Stomach smooth muscle (tissue), 2 donors: ENCODE results near the gene UBAP2L.
A peak's percentile ranks its signal among the peaks of the same experiment; 100 is the strongest.

Source experiments
- H3K27ac ChIP-seq: one replicate; pipeline ENCODE4 v1.7.0; 2013; ENCODE audit warnings: mild to moderate bottlenecking, low read length, inconsistent platforms
- H3K27me3 ChIP-seq, 2 donors: one replicate each; pipeline ENCODE4 v1.7.0; 2013; ENCODE audit warnings: low read length in 2 of 2; ENCODE audit not compliant: insufficient read depth in 2 of 2, control insufficient read depth in 1 of 2
- H3K36me3 ChIP-seq, 2 donors: one replicate each; pipeline ENCODE4 v1.7.0; 2013; ENCODE audit warnings: low read length in 2 of 2; ENCODE audit not compliant: control insufficient read depth in 2 of 2, insufficient read depth in 2 of 2
- H3K4me1 ChIP-seq: one replicate; pipeline ENCODE4 v1.7.0; 2013; ENCODE audit warnings: low read length; ENCODE audit not compliant: control insufficient read depth, insufficient read depth
- H3K4me3 ChIP-seq, 2 donors: one replicate each; pipeline ENCODE4 v1.7.0; 2013; ENCODE audit warnings: low read length in 2 of 2
- H3K9ac ChIP-seq, 2 donors: one replicate each; pipeline ENCODE4 v1.7.0; 2013; ENCODE audit warnings: low read length in 2 of 2, mild to moderate bottlenecking in 1 of 2
- H3K9me3 ChIP-seq, 2 donors: one replicate each; pipeline ENCODE4 v1.7.0; 2013; ENCODE audit warnings: low read length in 2 of 2; ENCODE audit not compliant: control insufficient read depth in 2 of 2
- donor health status: healthy.
- donor health status: Pancreatic carcinoma.

UBAP2L gene

GRCh38 chr1:154182344-154183045 is 38.3 kb upstream of the UBAP2L start:
- Histone ChIP-seq H3K27me3 (no peaks in the 10 kb centered on the region), H3K4me1 (peaks cover 42% of the 10 kb centered on the region), H3K9ac (peak overlapping the region; percentile 87 to 89), H3K4me3 (peak overlapping the region; percentile 95), H3K36me3 (peaks cover 0 to 2% of the 10 kb centered on the region in 2 donors), H3K9me3 (no peaks in the 10 kb centered on the region), H3K27ac (peak overlapping the region; percentile 86)

- no peaks in the 10 kb centered on the region for H3K27me3 ChIP-seq
- peaks cover 0 to 2% of the 10 kb centered on the region in 2 donors for H3K36me3 ChIP-seq
- peak overlapping the region; percentile 95 for H3K4me3 ChIP-seq
- peak overlapping the region; percentile 87 to 89 for H3K9ac ChIP-seq
- H3K27ac ChIP-seq: peak overlapping the region; percentile 86
- H3K9me3 ChIP-seq: no peaks in the 10 kb centered on the region
- H3K4me1 ChIP-seq: peaks cover 40% of the 10 kb centered on the region
Measured at GRCh38 chr1:154183046-154183915, 37.5 kb upstream of the UBAP2L start.

GRCh38 chr1:154186177-154186576 is 34.6 kb upstream of the UBAP2L start:
- no peak overlapping the region for H3K27ac ChIP-seq
- no peak overlapping the region for H3K9ac ChIP-seq
- H3K36me3 ChIP-seq: no peaks in the 10 kb centered on the region
- H3K4me1 ChIP-seq: peaks cover 18% of the 10 kb centered on the region
- H3K9me3 ChIP-seq: no peaks in the 10 kb centered on the region
- no peak overlapping the region for H3K4me3 ChIP-seq
- H3K27me3 ChIP-seq: peaks cover 0 to under 1% of the 10 kb centered on the region in 2 donors

- H3K27me3 ChIP-seq: peaks cover 0 to 8% of the 10 kb centered on the region in 2 donors
- no peak overlapping the region for H3K4me3 ChIP-seq
- H3K27ac ChIP-seq: no peak overlapping the region
- peaks cover 11% of the 10 kb centered on the region for H3K4me1 ChIP-seq
- H3K36me3 ChIP-seq: no peaks in the 10 kb centered on the region
- H3K9me3 ChIP-seq: no peaks in the 10 kb centered on the region
- H3K9ac ChIP-seq: no peak overlapping the region
Measured at GRCh38 chr1:154186852-154187501, 33.8 kb upstream of the UBAP2L start.

- no peak overlapping the region for H3K9ac ChIP-seq
- H3K27ac ChIP-seq: no peak overlapping the region
- H3K4me3 ChIP-seq: no peak overlapping the region
Measured at GRCh38 chr1:154190550-154190949, 30.2 kb upstream of the UBAP2L start.

GRCh38 chr1:154191990-154192461 is 28.7 kb upstream of the UBAP2L start, which contains the start of gene TPM3:
TSS of gene TPM3 (minus strand) at chr1:154192100. CDS start at chr1:154192018, 82 bp downstream.
- H3K9ac ChIP-seq: no peak within 1 kb of the TSS
- H3K4me1 ChIP-seq: no peaks in the 10 kb centered on the region
- no peak within 1 kb of the TSS for H3K27ac ChIP-seq
- no peaks in the 10 kb centered on the region for H3K9me3 ChIP-seq
- peaks cover 5 to 10% of the 10 kb centered on the region in 2 donors for H3K27me3 ChIP-seq
- H3K4me3 ChIP-seq: no peak within 1 kb of the TSS
- no peaks in the 10 kb centered on the region for H3K36me3 ChIP-seq

More at GRCh38 chr1:154190550-154190949, 30.2 kb upstream of the UBAP2L start:
- Histone ChIP-seq H3K27me3 (peaks cover 5 to 10% of the 10 kb centered on the region in 2 donors), H3K4me1 (no peaks in the 10 kb centered on the region), H3K9me3 (no peaks in the 10 kb centered on the region), H3K36me3 (no peaks in the 10 kb centered on the region)

- Histone ChIP-seq H3K4me3 (no peak overlapping the region), H3K27me3 (peaks cover 5 to 10% of the 10 kb centered on the region in 2 donors), H3K4me1 (no peaks in the 10 kb centered on the region), H3K9ac (no peak overlapping the region), H3K36me3 (no peaks in the 10 kb centered on the region), H3K27ac (no peak overlapping the region), H3K9me3 (no peaks in the 10 kb centered on the region)
Measured at GRCh38 chr1:154192476-154192875, 28.3 kb upstream of the UBAP2L start.

- no peaks in the 10 kb centered on the region for H3K9me3 ChIP-seq
- H3K4me1 ChIP-seq: no peaks in the 10 kb centered on the region
- peaks cover 5 to 10% of the 10 kb centered on the region in 2 donors for H3K27me3 ChIP-seq
- H3K9ac ChIP-seq: no peak overlapping the region
- H3K36me3 ChIP-seq: no peaks in the 10 kb centered on the region
- no peak overlapping the region for H3K4me3 ChIP-seq
- H3K27ac ChIP-seq: no peak overlapping the region
Measured at GRCh38 chr1:154193821-154194220, 26.9 kb upstream of the UBAP2L start.

GRCh38 chr1:154198756-154199562 is 21.8 kb upstream of the UBAP2L start:
- Histone ChIP-seq H3K9me3 (no peaks in the 10 kb centered on the region), H3K36me3 (no peaks in the 10 kb centered on the region), H3K9ac (peak overlapping the region in 1 of 2 donors; percentile 47), H3K4me1 (no peaks in the 10 kb centered on the region), H3K27me3 (no peaks in the 10 kb centered on the region), H3K4me3 (peak overlapping the region in 1 of 2 donors; percentile 47), H3K27ac (no peak overlapping the region)

- no peaks in the 10 kb centered on the region for H3K4me1 ChIP-seq
- H3K9ac ChIP-seq: peak overlapping the region in 1 of 2 donors; percentile 47
- H3K27me3 ChIP-seq: no peaks in the 10 kb centered on the region
- H3K36me3 ChIP-seq: no peaks in the 10 kb centered on the region
- H3K4me3 ChIP-seq: no peak overlapping the region
- no peaks in the 10 kb centered on the region for H3K9me3 ChIP-seq
- no peak overlapping the region for H3K27ac ChIP-seq
Measured at GRCh38 chr1:154199563-154199879, 21.2 kb upstream of the UBAP2L start.
